Esophagus muscularis mucosa (tissue), 4 donors: Measurements from ENCODE around the gene CPXM1. TPM values are rescaled to one million over a fixed set of nuclear protein-coding genes. Genes with fewer than 3 reads are reported as not detected.
"Not testable (repeated sequence)": the region's sequence is repeated elsewhere in the genome, so short reads cannot be mapped to it uniquely, and the experiment has no call there.

ENCODE experiments used
- DNase-seq: peaks from one replicate; pipeline ENCODE4 v3.0.0-alpha.2; 2017; ENCODE audit errors: extremely low spot score
- H3K27ac ChIP-seq, 4 donors: fragments of 200-600 bp; sonication (generic); replicated peaks in 1 of 4; 1 replicate in 3 of 4; 2 replicates in 1 of 4; pipeline ENCODE4 v1.5.1; 2016 to 2019; ENCODE audit warnings: mild to moderate bottlenecking in 1 of 4
- H3K27me3 ChIP-seq, 4 donors: fragments of 200-600 bp; sonication (generic); one replicate each; pipeline versions ENCODE4 v1.5.1 to v1.6.0; 2016 to 2019
- H3K36me3 ChIP-seq, 4 donors: fragments of 200-600 bp; sonication (generic); one replicate each; pipeline ENCODE4 v1.5.1; 2016 to 2019
- H3K4me1 ChIP-seq, 4 donors: fragments of 200-600 bp; sonication (generic); one replicate each; pipeline ENCODE4 v1.5.1; 2016 to 2019
- H3K4me3 ChIP-seq, 4 donors: fragments of 200-600 bp; sonication (generic); 1 replicate in 2 of 4; 2 replicates in 2 of 4; pipeline ENCODE4 v1.5.1; 2016 to 2019; ENCODE audit warnings: mild to moderate bottlenecking in 4 of 4, moderate library complexity in 1 of 4
- H3K9me3 ChIP-seq, 4 donors: fragments of 200-600 bp; sonication (generic); 1 replicate in 3 of 4; 2 replicates in 1 of 4; pipeline ENCODE4 v1.5.1; 2016 to 2019
- CTCF ChIP-seq, 3 experiments: fragments of 200-600 bp in 2 of 3; fragments of 450-650 bp in 1 of 3; sonication (generic) in 2 of 3; IDR thresholded peaks; one replicate each; pipeline ENCODE4 v1.5.1; 2017 to 2019; ENCODE audit warnings: antibody characterized with exemption in 3 of 3, mild to moderate bottlenecking in 2 of 3, moderate library complexity in 1 of 3
- EP300 ChIP-seq: sonication (generic); formaldehyde crosslinking; IDR thresholded peaks from one replicate; pipeline ENCODE4 v1.6.1; 2017; ENCODE audit warnings: antibody characterized with exemption
- POLR2A ChIP-seq: fragments of 450-650 bp; IDR thresholded peaks from one replicate; pipeline ENCODE4 v1.6.1; 2017; ENCODE audit warnings: antibody characterized with exemption, moderate library complexity, mild to moderate bottlenecking, low read depth
- POLR2AphosphoS5 ChIP-seq, 2 donors: sonication (generic); formaldehyde crosslinking; IDR thresholded peaks; one replicate each; pipeline ENCODE4 v1.6.1; 2017; ENCODE audit warnings: antibody characterized with exemption in 2 of 2
- WGBS: methylation state at CpG from one replicate; pipeline ENCODE4 v1.1.5; 2018; 5-methylcytosine and 5-hydroxymethylcytosine counted together
- intact Hi-C: fragments of 100-400 bp; cut with DNase I; formaldehyde crosslinking; loops from one replicate; pipeline ENCODE4 v1.15.1; 2023
- total RNA-seq, 4 donors: library from RNA; depleted of rRNA; stranded (reverse); fragments of >200 nt; gene quantifications; one replicate each; pipeline versions ENCODE4 v1.1.0 to v1.2.1, GENCODE V29; 2016

Gene CPXM1
- total RNA-seq, 4 donors from 2014 or later = 0.17 to 1.3 (median 0.45) TPM; not detected in 1

DNA sequence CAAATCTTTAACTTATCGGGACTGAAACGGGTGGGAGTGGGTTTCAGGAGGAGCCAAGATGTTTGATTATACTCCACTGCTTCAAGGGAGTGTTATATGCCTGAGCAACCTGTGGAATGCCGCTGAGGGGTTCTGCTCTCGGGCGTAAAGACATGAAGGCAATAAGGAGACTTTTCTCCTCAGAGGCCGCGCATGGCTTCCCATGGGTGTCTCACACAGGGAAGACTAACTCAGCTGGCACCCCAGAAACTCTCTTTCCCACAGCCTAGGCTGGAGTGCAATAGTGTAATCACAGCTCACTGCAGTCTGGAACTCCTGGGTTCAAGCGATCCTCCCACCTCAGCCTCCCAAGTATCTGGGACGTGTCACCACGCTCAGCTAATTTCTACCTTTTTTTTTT, 9.3 kb upstream of the CPXM1 start:
- Histone ChIP-seq H3K4me1 (peaks cover 0 to 11% (median 7%) of the 10 kb centered on the region in 4 donors), H3K9me3 (peaks cover 0 to 14% (median 4%) of the 10 kb centered on the region in 4 donors), H3K27me3 (peaks cover 0 to 80% (median 8%) of the 10 kb centered on the region in 4 donors), H3K36me3 (no peaks in the 10 kb centered on the region), H3K27ac (no peak overlapping the region), H3K4me3 (no peak overlapping the region)
- DNase-seq = no peak
- intact Hi-C loops = no loop called here
- WGBS = 87% methylated on average over 10 of the region's 10 CpGs
- no peak for TF ChIP-seq POLR2AphosphoS5 (IDR thresholded peaks at IDR 0.05)
- no peak for TF ChIP-seq POLR2A
- TF ChIP-seq EP300 = no peak
- no peak for TF ChIP-seq CTCF (IDR thresholded peaks at IDR 0.05)

DNA sequence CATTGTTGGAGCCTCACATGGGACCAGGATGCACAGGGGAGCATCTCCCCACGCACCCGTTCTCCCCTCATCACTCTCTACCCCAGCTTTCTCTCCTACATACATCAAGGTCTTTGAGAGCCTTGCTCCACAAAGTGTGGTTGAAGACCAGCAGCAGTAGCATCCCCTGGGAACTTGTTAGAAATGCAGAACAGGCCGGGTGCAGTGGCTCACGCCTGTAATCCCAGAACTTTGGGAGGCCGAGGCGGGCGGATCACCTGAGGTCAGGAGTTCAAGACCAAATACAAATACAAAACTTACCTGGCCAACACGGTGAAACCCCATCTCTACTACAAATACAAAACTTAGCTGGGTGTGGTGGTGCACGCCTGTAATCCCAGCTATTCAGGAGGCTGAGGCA, 7.5 kb upstream of the CPXM1 start:
- peaks cover 0 to 97% (median 7%) of the 10 kb centered on the region in 4 donors for H3K27me3 ChIP-seq

GRCh38 chr20:2807019-2807418, 6.6 kb upstream of the CPXM1 start:
- intact Hi-C loops = no loop called here
- H3K27ac ChIP-seq = no peak overlapping the region
- peaks cover 0 to 7% (median under 1%) of the 10 kb centered on the region in 4 donors for H3K9me3 ChIP-seq
- no peak for DNase-seq
- H3K4me1 ChIP-seq = peaks cover 0 to 10% (median 8%) of the 10 kb centered on the region in 4 donors
- 75% methylated on average over 4 of the region's 4 CpGs for WGBS
- no peak overlapping the region for H3K4me3 ChIP-seq
- H3K36me3 ChIP-seq = no peaks in the 10 kb centered on the region
- no peak for TF ChIP-seq POLR2AphosphoS5 (IDR thresholded peaks at IDR 0.05)
- TF ChIP-seq EP300 = no peak
- TF ChIP-seq POLR2A = no peak
- no peak for TF ChIP-seq CTCF (IDR thresholded peaks at IDR 0.05)
- H3K27me3 ChIP-seq = peaks cover 0 to 99% (median 6%) of the 10 kb centered on the region in 4 donors

More for the DNA sequence above, 7.5 kb upstream of the CPXM1 start:
- H3K27ac ChIP-seq, DNase-seq, intact Hi-C loops, H3K4me3 ChIP-seq, H3K4me1 ChIP-seq, H3K36me3 ChIP-seq: not testable (repeated sequence)
- 90% methylated on average over 8 of the region's 9 CpGs for WGBS
- H3K9me3 ChIP-seq = peaks cover 0 to 14% (median 4%) of the 10 kb centered on the region in 4 donors

GRCh38 chr20:2806351-2806701, 5.9 kb upstream of the CPXM1 start:
- intact Hi-C loops = no loop called here
- DNase-seq = no peak
- TF ChIP-seq POLR2A (no peak), EP300 (no peak), CTCF (IDR thresholded peaks at IDR 0.05) (no peak), POLR2AphosphoS5 (IDR thresholded peaks at IDR 0.05) (no peak)
- Histone ChIP-seq H3K27ac (no peak overlapping the region), H3K27me3 (peaks cover 0 to 99% (median 7%) of the 10 kb centered on the region in 4 donors), H3K9me3 (peaks cover 0 to 2% (median 0%) of the 10 kb centered on the region in 4 donors), H3K36me3 (no peaks in the 10 kb centered on the region), H3K4me3 (no peak overlapping the region), H3K4me1 (peaks cover 0 to 12% (median 8%) of the 10 kb centered on the region in 4 donors)
- WGBS = 46% methylated on average over 4 of the region's 4 CpGs

- Histone ChIP-seq H3K27me3 (peaks cover 0 to 99% (median 12%) of the 10 kb centered on the region in 4 donors), H3K9me3 (no peaks in the 10 kb centered on the region), H3K4me3 (no peak overlapping the region), H3K36me3 (no peaks in the 10 kb centered on the region), H3K4me1 (peaks cover 0 to 17% (median 11%) of the 10 kb centered on the region in 4 donors), H3K27ac (no peak overlapping the region)
- no peak for DNase-seq
- 39% methylated on average over 14 of the region's 22 CpGs for whole genome bisulfite sequencing
- no peak for TF ChIP-seq POLR2AphosphoS5 (IDR thresholded peaks at IDR 0.05)
- intact Hi-C loops = no loop called here
Measured at GRCh38 chr20:2805689-2806350, 5.4 kb upstream of the CPXM1 start.
